Peyer's patch (tissue), 4 donors: ENCODE data around the gene NARF.

Source experiments
- POLR2A ChIP-seq, 2 donors: fragments of 450-650 bp; IDR thresholded peaks; one replicate each; pipeline ENCODE4 v1.5.1; 2017; ENCODE audit warnings: antibody characterized with exemption in 2 of 2, mild to moderate bottlenecking in 2 of 2, moderate library complexity in 2 of 2
- TF ChIP-seq, protein P1 (sequence below), 6 experiments: fragments of 450-650 bp in 4 of 6; fragments of 200-600 bp in 2 of 6; sonication (generic) in 1 of 6; IDR thresholded peaks; one replicate each; pipeline ENCODE4 v1.5.1; 2017 to 2019; ENCODE audit warnings: antibody characterized with exemption in 6 of 6, mild to moderate bottlenecking in 3 of 6, moderate library complexity in 1 of 6

DNA sequence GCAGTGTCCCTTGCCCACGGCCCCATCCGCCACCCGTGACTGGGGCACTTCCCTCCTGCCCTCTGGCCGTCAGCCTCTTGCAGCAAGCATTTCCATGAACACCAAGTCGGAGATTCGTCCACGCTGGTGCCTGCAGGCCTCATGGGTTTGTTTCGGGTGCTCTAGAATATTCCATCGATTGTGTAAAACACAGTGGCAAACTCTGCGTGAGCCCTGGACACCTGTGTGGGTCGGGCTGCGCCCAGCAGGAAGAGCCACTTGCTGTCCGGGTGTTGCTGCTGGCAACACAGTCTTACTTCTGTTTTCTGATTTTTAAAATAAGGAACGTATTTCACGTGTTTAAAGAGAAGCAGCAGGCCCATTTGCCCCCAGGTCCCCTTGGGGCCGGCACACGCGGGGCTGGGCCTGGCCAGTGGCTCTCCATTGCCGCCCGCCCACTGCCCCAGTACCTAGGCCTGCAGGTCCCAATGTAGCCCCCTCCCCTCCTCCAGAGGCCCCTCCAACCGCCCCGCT lies 18.0 kb upstream of the NARF start:
- TF ChIP-seq, protein P1, sequence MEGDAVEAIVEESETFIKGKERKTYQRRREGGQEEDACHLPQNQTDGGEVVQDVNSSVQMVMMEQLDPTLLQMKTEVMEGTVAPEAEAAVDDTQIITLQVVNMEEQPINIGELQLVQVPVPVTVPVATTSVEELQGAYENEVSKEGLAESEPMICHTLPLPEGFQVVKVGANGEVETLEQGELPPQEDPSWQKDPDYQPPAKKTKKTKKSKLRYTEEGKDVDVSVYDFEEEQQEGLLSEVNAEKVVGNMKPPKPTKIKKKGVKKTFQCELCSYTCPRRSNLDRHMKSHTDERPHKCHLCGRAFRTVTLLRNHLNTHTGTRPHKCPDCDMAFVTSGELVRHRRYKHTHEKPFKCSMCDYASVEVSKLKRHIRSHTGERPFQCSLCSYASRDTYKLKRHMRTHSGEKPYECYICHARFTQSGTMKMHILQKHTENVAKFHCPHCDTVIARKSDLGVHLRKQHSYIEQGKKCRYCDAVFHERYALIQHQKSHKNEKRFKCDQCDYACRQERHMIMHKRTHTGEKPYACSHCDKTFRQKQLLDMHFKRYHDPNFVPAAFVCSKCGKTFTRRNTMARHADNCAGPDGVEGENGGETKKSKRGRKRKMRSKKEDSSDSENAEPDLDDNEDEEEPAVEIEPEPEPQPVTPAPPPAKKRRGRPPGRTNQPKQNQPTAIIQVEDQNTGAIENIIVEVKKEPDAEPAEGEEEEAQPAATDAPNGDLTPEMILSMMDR (IDR thresholded peaks at IDR 0.05) = no peak
- no peak for TF ChIP-seq POLR2A (IDR thresholded peaks at IDR 0.05)
